ENCODE results near the gene RGPD3. TPM values are rescaled to one million over a fixed set of nuclear protein-coding genes. Genes with fewer than 3 reads are reported as not detected.
"Not testable (repeated sequence)": the region's sequence is repeated elsewhere in the genome, so short reads cannot be mapped to it uniquely, and the experiment has no call there.

Gene RGPD3
- polyA plus RNA-seq (2014; cell fraction: cytosol; rRNA removed), result 0.03 and 0.18 TPM in 2 replicates
- 0.46 and 0.52 TPM in 2 replicates for polyA plus RNA-seq (2014; cell fraction: nucleus; rRNA removed)

GRCh38 chr2:106468107-106468506, at the start of gene RGPD3:
RGPD3 (minus strand) TSS chr2:106468413; CDS start chr2:106468288, 125 bp downstream.
- DNase-seq (ENCODE audit: low spot score), result not testable (repeated sequence)

GRCh38 chr2:106517329-106517728, 49.1 kb upstream of the RGPD3 start:
- no peak for DNase-seq (ENCODE audit: low spot score)

- no peak for DNase-seq (ENCODE audit: low spot score)
Observed at GRCh38 chr2:106516864-106517263, 48.7 kb upstream of the RGPD3 start.

GRCh38 chr2:106516436-106516835, 48.2 kb upstream of the RGPD3 start:
- DNase-seq (ENCODE audit: low spot score), result no peak

- DNase-seq (ENCODE audit: low spot score), result not testable (repeated sequence)
Observed at GRCh38 chr2:106514827-106515226, 46.6 kb upstream of the RGPD3 start.

GRCh38 chr2:106513391-106513790, 45.2 kb upstream of the RGPD3 start:
- DNase-seq (ENCODE audit: low spot score), result not testable (repeated sequence)

GRCh38 chr2:106511934-106512333, 43.7 kb upstream of the RGPD3 start:
- DNase-seq (ENCODE audit: low spot score), result not testable (repeated sequence)

GRCh38 chr2:106511476-106511901, 43.3 kb upstream of the RGPD3 start:
- DNase-seq (ENCODE audit: low spot score), result not testable (repeated sequence)

- not testable (repeated sequence) for DNase-seq (ENCODE audit: low spot score)
Observed at GRCh38 chr2:106510791-106511190, 42.6 kb upstream of the RGPD3 start.

- not testable (repeated sequence) for DNase-seq (ENCODE audit: low spot score)
Observed at GRCh38 chr2:106509374-106509770, 41.2 kb upstream of the RGPD3 start.

GRCh38 chr2:106508660-106509373, 40.6 kb upstream of the RGPD3 start:
- DNase-seq (ENCODE audit: low spot score), result not testable (repeated sequence)

- DNase-seq (ENCODE audit: low spot score), result not testable (repeated sequence)
Observed at GRCh38 chr2:106506002-106506687, 37.9 kb upstream of the RGPD3 start.

GRCh38 chr2:106504787-106505186, 36.6 kb upstream of the RGPD3 start:
- not testable (repeated sequence) for DNase-seq (ENCODE audit: low spot score)

GRCh38 chr2:106504192-106504591, 36.0 kb upstream of the RGPD3 start:
- DNase-seq (ENCODE audit: low spot score), result not testable (repeated sequence)

- not testable (repeated sequence) for DNase-seq (ENCODE audit: low spot score)
Observed at GRCh38 chr2:106502351-106502750, 34.1 kb upstream of the RGPD3 start.

- not testable (repeated sequence) for DNase-seq (ENCODE audit: low spot score)
Observed at GRCh38 chr2:106500350-106500749, 32.1 kb upstream of the RGPD3 start.

GRCh38 chr2:106498549-106498948, 30.3 kb upstream of the RGPD3 start:
- not testable (repeated sequence) for DNase-seq (ENCODE audit: low spot score)

- not testable (repeated sequence) for DNase-seq (ENCODE audit: low spot score)
Observed at GRCh38 chr2:106492913-106493312, 24.7 kb upstream of the RGPD3 start.

- DNase-seq (ENCODE audit: low spot score), result not testable (repeated sequence)
Observed at GRCh38 chr2:106492399-106492798, 24.2 kb upstream of the RGPD3 start.

- not testable (repeated sequence) for DNase-seq (ENCODE audit: low spot score)
Observed at GRCh38 chr2:106489701-106490100, 21.5 kb upstream of the RGPD3 start.

GRCh38 chr2:106487386-106488191, 19.4 kb upstream of the RGPD3 start:
- DNase-seq (ENCODE audit: low spot score), result not testable (repeated sequence)
